Posterior cingulate gyrus (tissue), 11 donors: ENCODE data around the gene ANKRD40.

Source experiments
- DNase-seq, 10 donors: peaks; one replicate each; pipeline versions ENCODE4 v3.0.0 to v3.0.0-alpha.2; 2020 to 2021; ENCODE audit warnings: mixed read lengths in 3 of 10
- intact Hi-C: fragments of 100-400 bp; cut with DNase I; formaldehyde crosslinking; loops from one replicate; pipeline ENCODE4 v1.15.1; 2023

Gene ANKRD40

GRCh38 chr17:50657627-50658026, 50.1 kb downstream of the ANKRD40 start:
- intact Hi-C loops, result no loop called here
- DNase-seq, result peak in 2 of 10 donors; percentile 21 to 52

- intact Hi-C loops, result no loop called here
- DNase-seq, result peak in 2 of 10 donors; percentile 22
These were observed 50.7 kb downstream of the ANKRD40 start for GRCh38 chr17:50657054-50657453.

DNA sequence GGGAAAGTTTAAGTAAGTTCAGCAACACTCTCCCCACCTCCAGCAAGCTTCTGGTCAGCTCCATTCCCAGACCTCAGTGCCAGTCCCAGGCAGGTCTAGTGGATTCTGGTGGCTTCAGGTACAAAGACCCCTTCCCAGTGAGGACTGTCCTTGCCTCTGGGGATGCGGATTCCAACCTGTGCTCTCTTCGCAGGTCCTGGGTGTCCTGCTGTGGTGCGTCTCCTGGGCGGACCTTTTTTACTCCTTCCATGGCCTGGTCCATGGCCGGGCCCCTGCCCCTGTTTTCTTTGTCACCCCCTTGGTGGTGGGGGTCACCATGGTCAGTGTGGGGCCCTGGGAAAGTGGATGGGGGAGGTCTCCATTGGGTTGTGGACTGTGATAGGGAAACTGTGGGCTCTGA, 51.2 kb downstream of the ANKRD40 start:
- intact Hi-C loops, result no loop called here
- peak in 2 of 10 donors; percentile 8 to 68 for DNase-seq

GRCh38 chr17:50653738-50654137, 54.0 kb downstream of the ANKRD40 start:
- DNase-seq, result no peak
- intact Hi-C loops, result no loop called here

- intact Hi-C loops, result no loop called here
- DNase-seq, result no peak
These were observed 56.1 kb downstream of the ANKRD40 start for GRCh38 chr17:50651661-50652060.

DNA sequence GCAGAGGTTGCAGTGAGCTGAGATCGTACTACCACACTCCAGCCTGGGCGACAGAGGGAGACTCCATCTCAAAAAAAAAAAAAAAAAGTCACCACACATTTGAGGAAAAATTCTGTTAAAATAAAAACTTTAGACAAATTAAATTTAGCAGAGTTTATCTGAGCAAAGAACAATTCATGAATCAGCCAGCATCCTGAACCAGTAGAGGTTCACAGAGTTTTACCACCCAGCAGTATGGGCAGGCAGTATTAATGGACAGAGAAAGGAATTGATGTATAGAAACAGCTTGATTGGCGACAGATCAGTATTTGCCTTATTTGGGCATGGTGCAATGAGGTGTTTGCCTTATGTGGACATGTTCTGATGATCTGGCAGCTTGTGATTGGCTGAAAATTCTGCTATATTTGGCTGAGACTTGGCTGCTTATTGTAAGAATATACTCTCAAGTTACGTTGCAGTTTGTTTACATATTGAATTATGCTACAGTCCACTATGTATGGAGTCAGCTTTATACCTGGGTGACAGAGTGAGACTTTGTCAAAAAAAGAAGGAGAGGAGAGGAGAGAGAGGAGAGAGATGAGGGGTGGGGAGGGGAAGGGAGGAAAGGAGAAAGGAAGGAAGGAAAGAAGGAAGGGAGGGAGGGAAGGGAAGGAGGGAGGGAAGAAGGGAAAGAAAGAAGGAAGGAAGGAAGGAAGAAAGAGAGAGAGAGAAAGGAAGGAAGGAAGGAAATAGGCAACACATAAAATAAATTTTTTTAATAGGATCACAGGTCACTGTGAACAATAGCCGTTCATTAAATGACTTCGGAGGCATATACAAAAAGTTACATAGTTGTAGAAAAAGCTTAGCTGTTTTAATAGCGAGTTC, 58.4 kb downstream of the ANKRD40 start:
- no peak for DNase-seq
- intact Hi-C loops, result no loop called here

DNA sequence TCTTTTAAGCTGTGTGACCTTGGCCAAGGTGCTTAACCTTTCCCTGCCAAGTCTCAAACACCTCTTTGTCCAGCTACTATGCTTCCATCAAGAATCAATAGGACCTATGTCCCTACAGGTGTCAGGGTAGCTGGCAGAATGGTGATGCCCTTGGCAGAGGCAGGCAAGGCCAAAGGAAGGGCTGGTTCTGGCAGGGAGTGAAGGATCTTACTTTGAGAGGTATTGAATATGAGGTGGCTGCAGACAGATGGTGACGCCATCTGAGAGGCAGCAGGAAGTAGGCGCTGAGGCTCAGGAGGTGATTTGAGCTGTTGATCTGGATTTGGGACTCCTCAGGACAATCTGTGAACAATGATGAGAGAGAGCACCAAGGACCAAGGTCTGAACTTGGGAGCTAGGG, 60.5 kb downstream of the ANKRD40 start:
- peak in 1 of 10 donors; percentile 39 for DNase-seq
- intact Hi-C loops, result no loop called here

- peak in 2 of 10 donors; percentile 12 to 36 for DNase-seq
- intact Hi-C loops, result no loop called here
These were observed 61.7 kb downstream of the ANKRD40 start for GRCh38 chr17:50645748-50646682.
